Neuron (in vitro differentiated cells): ENCODE measurements around the gene TMEM208.

Experiments used
- H2AFZ ChIP-seq: one replicate; pipeline ENCODE4 v1.6.1; 2013; ENCODE audit warnings: low read depth, mild to moderate bottlenecking, inconsistent platforms, low read length, moderate library complexity
- H3K27me3 ChIP-seq: one replicate; pipeline ENCODE4 v1.6.1; 2013; ENCODE audit warnings: low read length; ENCODE audit not compliant: insufficient read depth
- H3K36me3 ChIP-seq: one replicate; pipeline ENCODE4 v1.6.1; 2013; ENCODE audit warnings: low read length; ENCODE audit not compliant: insufficient read depth
- H3K4me1 ChIP-seq: one replicate; pipeline ENCODE4 v1.6.1; 2013; ENCODE audit warnings: low read length; ENCODE audit not compliant: insufficient read depth
- H3K4me3 ChIP-seq: 2 replicates; pipeline ENCODE4 v1.5.1; 2013; ENCODE audit warnings: mild to moderate bottlenecking, low read length, moderate library complexity
- H3K9me3 ChIP-seq: one replicate; pipeline ENCODE4 v1.6.1; 2013; ENCODE audit warnings: low read length

The TMEM208 gene

DNA sequence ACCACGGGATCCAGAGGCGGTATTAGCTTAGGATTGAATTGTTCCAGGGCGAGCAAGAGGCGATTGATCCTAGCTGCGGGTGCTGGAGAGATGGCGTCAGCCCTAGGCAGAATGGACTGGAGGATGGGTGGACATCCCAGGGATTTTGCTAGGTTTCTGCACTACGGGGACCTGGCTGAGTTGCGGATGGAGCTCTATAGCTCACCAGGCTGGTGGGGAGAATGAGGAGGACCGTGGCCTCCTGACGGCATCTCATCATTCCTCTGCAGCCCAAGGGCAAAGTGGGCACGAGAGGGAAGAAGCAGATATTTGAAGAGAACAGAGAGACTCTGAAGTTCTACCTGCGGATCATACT lies 614 bp downstream of the TMEM208 start:
- Histone ChIP-seq H3K4me1 (peaks cover 21% of the 10 kb centered on the region), H3K9me3 (no peaks in the 10 kb centered on the region), H3K4me3 (peak overlapping the region; percentile 80), H2AFZ (peak overlapping the region; percentile 57), H3K36me3 (peaks cover 40% of the 10 kb centered on the region), H3K27me3 (no peaks in the 10 kb centered on the region)

DNA sequence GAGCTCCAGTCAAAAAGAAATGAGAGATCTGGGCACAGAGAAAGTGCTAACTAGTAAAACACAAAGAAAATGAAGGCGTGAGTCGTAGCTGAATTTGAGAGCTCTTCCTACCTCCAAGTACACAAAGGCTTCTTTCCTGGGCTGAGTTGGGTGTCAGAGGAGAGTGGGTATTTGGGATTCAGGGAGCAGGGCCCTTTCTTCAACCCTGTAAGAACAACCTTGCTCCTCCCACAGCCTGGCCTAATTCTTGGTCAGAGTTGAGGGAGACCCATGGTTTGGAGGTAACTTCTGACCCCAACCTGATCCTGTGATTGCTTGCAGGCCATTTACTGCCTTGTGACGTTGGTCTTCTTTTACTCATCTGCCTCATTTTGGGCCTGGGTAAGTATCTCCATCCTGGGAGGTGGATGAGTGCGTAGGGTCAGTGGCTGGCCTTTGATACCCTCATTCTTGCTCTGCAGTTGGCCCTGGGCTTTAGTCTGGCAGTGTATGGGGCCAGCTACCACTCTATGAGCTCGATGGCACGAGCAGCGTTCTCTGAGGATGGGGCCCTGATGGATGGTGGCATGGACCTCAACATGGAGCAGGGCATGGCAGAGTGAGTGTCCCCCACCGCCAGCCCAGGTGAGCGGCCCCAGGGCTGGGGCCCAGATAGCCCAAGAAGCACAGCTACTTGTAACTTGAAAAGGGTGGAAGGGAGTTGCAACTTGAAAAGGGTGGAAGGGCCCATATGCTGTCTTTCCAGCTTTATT lies 1.3 kb downstream of the TMEM208 start:
- peaks cover 37% of the 10 kb centered on the region for H3K36me3 ChIP-seq
- no peaks in the 10 kb centered on the region for H3K9me3 ChIP-seq
- H2AFZ ChIP-seq = no peak overlapping the region
- H3K27me3 ChIP-seq = no peaks in the 10 kb centered on the region
- H3K4me1 ChIP-seq = peaks cover 21% of the 10 kb centered on the region
- peak overlapping the region; percentile 80 for H3K4me3 ChIP-seq

DNA sequence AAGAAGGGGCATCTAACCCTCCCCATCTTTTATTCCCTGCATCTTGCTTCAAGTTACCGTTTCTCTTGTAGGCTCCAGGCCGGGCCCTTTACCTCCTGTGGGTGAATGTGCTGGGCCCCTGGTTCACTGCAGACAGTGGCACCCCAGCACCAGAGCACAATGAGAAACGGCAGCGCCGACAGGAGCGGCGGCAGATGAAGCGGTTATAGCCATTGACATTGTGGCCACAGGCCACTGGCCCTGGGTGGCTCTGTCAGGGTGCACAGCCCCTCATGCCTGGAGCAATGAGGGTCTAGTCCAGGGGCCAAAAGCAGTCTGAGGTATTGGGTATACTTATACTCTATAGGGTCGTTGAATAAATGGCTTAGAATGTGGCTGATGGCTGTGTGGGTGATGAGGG lies 2.0 kb downstream of the TMEM208 start:
- no peaks in the 10 kb centered on the region for H3K9me3 ChIP-seq
- peaks cover 40% of the 10 kb centered on the region for H3K36me3 ChIP-seq
- H3K27me3 ChIP-seq = no peaks in the 10 kb centered on the region
- no peak overlapping the region for H3K4me3 ChIP-seq
- no peak overlapping the region for H2AFZ ChIP-seq
- peaks cover 21% of the 10 kb centered on the region for H3K4me1 ChIP-seq

DNA sequence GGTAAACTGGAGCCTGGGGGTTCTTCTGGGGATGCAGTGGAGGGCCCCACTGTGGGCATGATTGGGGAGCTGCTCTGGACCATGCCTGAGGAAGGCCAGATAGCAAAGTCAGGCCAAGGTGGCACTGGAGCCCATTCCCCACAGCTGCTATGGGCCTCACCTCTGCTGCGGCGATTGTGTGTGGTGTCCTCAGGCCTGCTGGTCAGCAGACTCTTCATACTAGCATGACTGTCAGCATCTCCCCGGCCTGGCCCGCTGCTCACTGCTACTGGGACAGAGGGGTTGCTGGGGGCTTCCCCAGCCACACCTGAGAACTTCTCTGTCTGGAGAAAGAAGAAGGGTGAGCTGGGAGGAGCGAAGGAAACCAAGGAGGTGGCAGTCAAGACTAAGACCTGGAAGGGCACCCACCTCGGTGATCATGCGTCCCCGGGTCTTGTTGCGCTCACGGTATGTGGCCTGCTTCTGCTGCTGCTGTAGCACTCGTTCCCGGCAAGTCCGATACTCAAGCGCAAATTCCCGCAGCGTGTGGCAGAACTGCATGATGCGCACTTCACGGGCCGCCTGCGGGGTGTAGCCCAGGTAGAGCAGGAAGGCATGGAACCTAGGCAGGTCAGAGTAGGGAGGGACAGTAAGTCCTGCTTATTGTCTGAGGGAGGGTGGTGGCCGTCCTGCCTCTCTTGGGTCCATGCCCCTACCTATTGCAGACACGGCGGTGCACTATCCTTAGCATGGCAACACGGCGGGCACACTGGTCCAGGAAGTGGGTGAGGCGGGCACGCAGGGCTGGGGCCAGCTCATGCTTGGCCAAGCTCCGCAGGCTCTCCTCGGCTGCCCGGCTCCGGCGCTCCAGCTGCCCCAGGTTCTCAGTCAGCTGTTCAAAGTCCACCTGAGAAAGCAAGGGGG lies 3.2 kb downstream of the TMEM208 start:
- Histone ChIP-seq H3K36me3 (peaks cover 40% of the 10 kb centered on the region), H3K27me3 (no peaks in the 10 kb centered on the region), H3K9me3 (no peaks in the 10 kb centered on the region), H2AFZ (no peak overlapping the region), H3K4me1 (peaks cover 21% of the 10 kb centered on the region), H3K4me3 (no peak overlapping the region)

DNA sequence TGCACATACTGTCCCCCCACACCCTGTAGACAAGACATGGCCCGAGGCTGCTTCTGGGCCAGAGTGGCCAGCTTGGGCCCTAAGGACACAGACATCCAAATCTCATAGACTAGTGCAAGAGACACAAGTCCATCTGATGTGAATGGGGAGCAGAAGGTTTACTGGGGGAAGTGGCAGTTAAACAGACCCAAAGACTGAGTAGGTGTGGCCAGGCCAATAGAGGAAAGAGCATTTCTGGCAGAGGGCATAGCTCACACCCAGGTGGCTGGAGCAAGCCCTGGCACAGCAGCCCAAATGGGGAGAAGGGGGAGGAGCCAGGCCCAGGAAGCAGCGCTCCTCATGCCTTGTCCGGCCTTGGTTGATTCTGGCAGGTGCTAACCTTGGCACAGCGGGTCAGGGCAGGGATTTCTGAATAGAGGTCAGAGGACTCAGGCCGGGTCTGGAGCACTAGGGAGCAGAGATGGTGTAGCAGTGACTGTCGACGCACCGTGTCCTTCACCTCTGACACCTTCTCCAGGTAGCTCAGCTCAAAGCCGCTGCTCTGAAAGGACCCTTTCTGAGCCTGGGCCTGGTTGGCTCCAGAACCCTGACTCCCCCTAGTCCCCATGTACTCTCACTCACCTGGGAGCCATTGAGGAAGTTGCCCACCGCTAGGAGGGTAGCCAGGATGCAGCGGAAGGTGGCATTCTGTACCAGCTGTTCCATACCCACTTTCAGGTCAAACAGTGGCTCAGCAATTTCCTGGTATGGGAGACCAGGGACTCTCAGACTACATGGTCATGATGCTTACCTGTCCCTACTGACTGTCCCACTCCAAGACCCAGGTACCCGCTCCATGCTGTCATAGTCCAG lies 4.1 kb downstream of the TMEM208 start:
- Histone ChIP-seq H3K27me3 (no peaks in the 10 kb centered on the region), H3K36me3 (peaks cover 42% of the 10 kb centered on the region), H3K4me3 (no peak overlapping the region), H3K9me3 (no peaks in the 10 kb centered on the region), H2AFZ (no peak overlapping the region), H3K4me1 (peaks cover 14% of the 10 kb centered on the region)

DNA sequence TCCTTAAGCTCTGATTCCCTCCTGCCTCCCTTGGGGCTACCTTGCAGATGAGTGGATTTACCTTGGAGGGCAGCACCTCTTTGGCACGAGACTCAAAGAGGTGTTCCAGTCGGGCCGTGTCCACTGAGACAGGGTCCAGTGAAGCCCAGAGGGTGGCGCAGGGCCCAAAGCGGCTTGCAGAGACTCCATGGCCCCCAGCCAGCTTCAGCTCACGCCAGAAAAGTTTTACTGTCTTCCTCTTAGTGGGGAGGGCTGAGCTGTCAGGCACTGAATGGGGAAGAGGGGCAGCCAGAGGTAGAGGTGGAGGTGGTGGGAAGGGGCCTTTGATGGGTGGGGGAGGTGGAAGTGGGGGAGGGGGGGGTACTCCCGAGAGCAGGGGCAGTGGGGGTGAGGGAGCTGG lies 6.7 kb downstream of the TMEM208 start:
- H3K27me3 ChIP-seq = no peaks in the 10 kb centered on the region
- no peak overlapping the region for H3K4me3 ChIP-seq
- no peak overlapping the region for H2AFZ ChIP-seq
- peaks cover 38% of the 10 kb centered on the region for H3K36me3 ChIP-seq
- H3K9me3 ChIP-seq = no peaks in the 10 kb centered on the region
- peaks cover 2% of the 10 kb centered on the region for H3K4me1 ChIP-seq

DNA sequence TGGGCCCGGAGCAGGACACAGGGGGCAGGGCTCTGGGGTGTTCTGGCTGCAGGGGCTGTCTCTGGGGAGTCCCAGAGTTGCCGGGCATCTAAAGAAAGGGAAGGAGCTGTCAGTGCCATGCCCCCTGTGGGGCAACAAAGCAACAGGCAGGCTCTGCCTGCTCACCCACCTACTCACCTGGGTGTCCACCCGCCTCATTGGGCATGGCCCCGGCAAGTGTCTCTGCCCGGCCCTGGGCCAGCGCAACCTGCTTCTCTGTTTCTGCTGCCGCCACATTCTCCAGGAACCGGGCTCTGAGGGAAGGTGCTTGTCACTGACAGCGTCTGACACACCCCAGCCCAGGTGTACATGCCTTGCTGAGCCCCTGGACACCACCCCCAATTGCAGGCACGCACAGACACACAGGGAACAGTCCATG lies 7.3 kb downstream of the TMEM208 start:
- Histone ChIP-seq H3K27me3 (no peaks in the 10 kb centered on the region), H3K4me1 (peaks cover 2% of the 10 kb centered on the region), H3K36me3 (peaks cover 33% of the 10 kb centered on the region), H3K4me3 (no peak overlapping the region), H3K9me3 (no peaks in the 10 kb centered on the region), H2AFZ (no peak overlapping the region)

DNA sequence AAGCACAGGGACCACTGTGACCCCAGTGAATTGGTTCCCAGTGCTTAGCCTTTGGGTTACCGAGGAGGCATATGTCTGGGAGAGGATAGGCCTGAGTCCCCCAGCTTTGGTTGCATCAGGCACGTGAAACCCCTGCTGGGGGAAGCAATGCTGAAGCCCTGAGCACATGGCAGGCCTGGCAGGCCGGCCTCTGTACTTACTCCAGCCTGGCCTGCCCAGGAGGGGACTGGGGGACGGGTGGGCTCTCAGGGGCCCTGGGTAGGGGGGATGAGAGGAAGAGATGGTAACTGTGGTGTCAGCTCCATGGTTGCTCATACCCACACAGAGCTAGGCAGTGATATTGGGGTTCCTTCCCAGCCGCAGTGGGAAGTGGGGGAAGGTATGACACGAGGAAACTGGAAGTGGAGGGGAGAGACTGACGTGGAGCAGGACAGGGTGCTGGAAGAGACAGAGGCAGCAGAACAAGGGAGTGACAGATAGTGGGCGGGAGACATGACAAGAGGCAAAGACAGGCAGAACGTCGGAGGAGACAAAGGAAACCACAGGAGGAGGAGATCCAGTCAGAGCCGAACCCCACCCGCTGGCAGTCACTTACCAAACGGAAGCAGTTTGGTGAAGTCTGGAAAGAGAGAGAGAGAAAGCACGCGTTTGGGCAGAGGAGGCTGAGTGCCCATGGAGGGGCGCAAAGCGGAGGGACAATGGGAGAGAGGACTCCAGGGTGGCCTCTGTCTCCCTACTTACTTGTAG lies 9.1 kb downstream of the TMEM208 start:
- Histone ChIP-seq H3K36me3 (peaks cover 17% of the 10 kb centered on the region), H3K27me3 (no peaks in the 10 kb centered on the region), H2AFZ (no peak overlapping the region), H3K4me1 (peaks cover 2% of the 10 kb centered on the region), H3K4me3 (no peak overlapping the region), H3K9me3 (no peaks in the 10 kb centered on the region)

DNA sequence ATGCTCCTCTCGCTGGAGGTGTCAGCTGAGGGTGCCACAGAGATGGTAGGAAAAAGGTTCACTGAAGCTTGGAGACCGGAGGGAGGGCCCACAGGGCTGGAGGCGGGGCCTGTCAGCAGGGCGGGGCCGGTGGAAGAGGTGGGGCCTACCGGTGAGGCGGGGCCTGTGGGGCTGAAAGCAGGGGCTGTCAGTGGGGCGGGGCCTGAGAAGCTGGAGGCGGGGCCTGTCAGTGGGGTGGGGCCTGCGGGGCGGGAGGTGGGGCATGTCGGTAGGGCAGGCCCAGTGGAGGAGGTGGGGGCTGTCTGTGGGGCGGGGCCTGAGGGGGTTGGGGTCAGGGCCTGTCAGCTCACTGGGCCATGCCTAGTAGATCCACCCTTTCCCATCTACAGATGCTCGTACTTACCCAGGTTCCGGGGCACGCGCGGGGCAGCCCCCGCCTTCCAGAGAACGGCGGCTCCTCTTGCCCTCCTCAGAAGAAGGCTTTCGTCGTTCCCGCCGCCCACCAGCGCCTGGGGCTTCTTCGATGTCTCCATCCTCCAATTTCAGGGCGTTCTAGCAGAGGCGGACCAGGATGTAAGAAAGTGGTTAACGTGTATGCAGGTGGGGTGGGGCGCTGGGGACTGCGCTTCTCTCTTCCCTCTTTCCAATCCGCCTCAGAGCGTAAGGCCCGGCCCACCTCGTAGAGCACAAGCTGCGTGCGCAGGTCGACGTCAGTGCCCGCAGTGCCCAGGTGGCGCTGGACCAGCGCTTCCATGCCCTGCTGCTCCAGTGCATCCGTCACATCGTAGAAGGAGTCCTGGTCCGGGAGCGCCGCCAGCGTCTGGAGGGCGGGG lies 9.8 kb downstream of the TMEM208 start:
- Histone ChIP-seq H3K4me3 (no peak overlapping the region), H2AFZ (no peak overlapping the region), H3K4me1 (peaks cover 2% of the 10 kb centered on the region), H3K9me3 (no peaks in the 10 kb centered on the region), H3K36me3 (peaks cover 10% of the 10 kb centered on the region), H3K27me3 (no peaks in the 10 kb centered on the region)

DNA sequence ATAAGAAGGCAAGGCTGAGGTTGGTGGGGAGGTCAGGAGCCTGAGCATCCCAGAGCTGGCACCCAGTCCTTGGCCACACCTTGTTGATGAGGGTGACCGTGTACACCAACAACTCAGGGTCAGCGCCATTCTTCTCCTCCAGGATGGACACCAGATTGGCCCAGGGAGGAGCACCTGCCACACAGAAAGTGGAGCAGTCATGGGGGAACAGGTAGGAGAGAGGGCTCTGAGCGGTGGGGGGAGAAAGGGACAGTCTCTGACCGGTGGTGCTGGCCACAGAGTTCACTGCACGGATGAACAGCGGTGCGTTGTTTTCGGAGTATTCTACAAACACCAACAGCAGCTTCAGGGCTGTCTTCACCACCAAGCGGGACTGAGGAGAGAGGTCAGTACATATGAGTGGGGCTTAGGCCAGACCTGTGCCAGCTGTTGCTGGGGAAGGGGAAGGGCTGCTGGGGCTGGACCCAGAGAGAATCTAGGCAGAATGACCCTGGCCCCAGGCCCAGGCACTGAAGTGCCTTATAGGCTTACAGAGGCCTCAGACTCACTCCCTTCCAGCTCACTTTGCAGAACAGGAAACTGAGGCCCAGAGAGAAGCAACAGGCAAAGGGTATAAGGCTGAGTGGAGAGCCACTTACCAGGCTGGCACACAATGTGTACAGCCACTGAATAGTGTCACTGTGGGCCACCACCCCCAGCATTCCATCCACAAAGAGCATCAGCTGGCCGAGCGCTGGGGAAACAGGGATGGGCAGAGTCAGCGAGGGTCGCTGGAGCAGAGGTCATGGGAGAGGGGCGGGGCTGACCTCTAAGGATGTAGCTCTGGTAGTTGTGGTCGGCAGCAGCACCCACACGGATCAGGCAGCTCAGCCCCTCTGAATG lies 10.7 kb downstream of the TMEM208 start:
- Histone ChIP-seq H3K9me3 (no peaks in the 10 kb centered on the region), H2AFZ (no peak overlapping the region), H3K36me3 (peaks cover 7% of the 10 kb centered on the region), H3K4me1 (peaks cover 2% of the 10 kb centered on the region), H3K4me3 (no peak overlapping the region), H3K27me3 (no peaks in the 10 kb centered on the region)

DNA sequence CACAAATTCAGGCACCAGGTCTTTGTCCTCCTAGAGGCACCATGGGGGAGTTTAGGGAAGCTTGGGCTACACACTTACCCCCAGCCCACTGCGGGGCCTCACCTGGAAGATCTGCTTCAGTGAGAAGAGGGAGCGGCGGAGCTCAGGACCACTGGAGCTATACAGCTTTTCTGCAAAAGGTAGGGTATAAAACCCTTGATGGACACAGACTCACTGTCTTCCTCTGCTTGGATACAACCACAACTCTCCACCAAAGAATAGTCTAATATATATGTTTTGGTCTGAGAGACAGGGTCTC lies 11.3 kb downstream of the TMEM208 start:
- Histone ChIP-seq H3K9me3 (no peaks in the 10 kb centered on the region), H3K36me3 (peaks cover 7% of the 10 kb centered on the region), H2AFZ (no peak overlapping the region), H3K4me1 (peaks cover 2% of the 10 kb centered on the region), H3K4me3 (no peak overlapping the region), H3K27me3 (no peaks in the 10 kb centered on the region)
